ENCODE data around the gene NME1. TPM values are rescaled to one million over a fixed set of nuclear protein-coding genes. Genes with fewer than 3 reads are reported as not detected.

The NME1 gene
- total RNA-seq, 2 donors from 2014 or later, result 17.5 to 27.2 TPM

GRCh38 chr17:51149163-51149562 lies 4.2 kb upstream of the NME1 start:
- Histone ChIP-seq H3K36me3 (replicated peaks in 1 of 2; ENCODE audit: insufficient read depth in 1 of 2, low read depth in 2 of 2) (no peaks in the 10 kb centered on the region), H3K27ac (no peak overlapping the region), H3K9me3 (no peaks in the 10 kb centered on the region), H3K4me1 (peaks cover 12% of the 10 kb centered on the region), H3K4me3 (no peak overlapping the region), H3K27me3 (no peaks in the 10 kb centered on the region)
- intact Hi-C loops (cut with DNase I), result no loop called here
- DNase-seq, result no peak
- no peak for TF ChIP-seq CTCF (IDR thresholded peaks at IDR 0.05)
- TF ChIP-seq POLR2A (IDR thresholded peaks at IDR 0.05), result no peak
- 86 to 95% methylated on average over 2 of the region's 2 CpGs for WGBS, 2 donors
- ATAC-seq, result no peak

GRCh38 chr17:51150932-51151331 lies 2.4 kb upstream of the NME1 start:
- no peaks in the 10 kb centered on the region for H3K9me3 ChIP-seq
- intact Hi-C loops (cut with DNase I), result loop anchor here (10.0 kb wide), 1 partner anchor 146 kb away; no protein-coding TSS in a partner anchor
- peaks cover 21% of the 10 kb centered on the region for H3K4me1 ChIP-seq
- ATAC-seq (no peak), DNase-seq (no peak)
- H3K27ac ChIP-seq, result no peak overlapping the region
- 80 to 87% methylated on average over 5 of the region's 5 CpGs for WGBS, 2 donors
- H3K27me3 ChIP-seq, result no peaks in the 10 kb centered on the region
- no peak overlapping the region for H3K4me3 ChIP-seq
- TF ChIP-seq POLR2A (IDR thresholded peaks at IDR 0.05), result no peak
- no peak for TF ChIP-seq CTCF (IDR thresholded peaks at IDR 0.05)
- H3K36me3 ChIP-seq (replicated peaks in 1 of 2; ENCODE audit: insufficient read depth in 1 of 2, low read depth in 2 of 2), result no peaks in the 10 kb centered on the region

GRCh38 chr17:51152766-51153209 lies 571 bp upstream of the NME1 start:
- Histone ChIP-seq H3K4me1 (peaks cover 21% of the 10 kb centered on the region), H3K4me3 (no peak overlapping the region), H3K36me3 (replicated peaks in 1 of 2; ENCODE audit: insufficient read depth in 1 of 2, low read depth in 2 of 2) (no peaks in the 10 kb centered on the region), H3K27ac (peak overlapping the region; percentile 77 to 86 (median 82)), H3K27me3 (no peaks in the 10 kb centered on the region), H3K9me3 (no peaks in the 10 kb centered on the region)
- WGBS, 2 donors, result 7 to 12% methylated on average over 8 of the region's 8 CpGs
- DNase-seq, result peak in 2 of 4 donors; percentile 10
- TF ChIP-seq POLR2A (IDR thresholded peaks at IDR 0.05) (no peak), CTCF (IDR thresholded peaks at IDR 0.05) (no peak)
- peak; percentile 39 for ATAC-seq
- intact Hi-C loops (cut with DNase I), result loop anchor here (10.0 kb wide), 1 partner anchor 148 kb away; no protein-coding TSS in a partner anchor

- 12 to 13% methylated on average over 6 of the region's 6 CpGs for WGBS, 2 donors
- H3K36me3 ChIP-seq (replicated peaks in 1 of 2; ENCODE audit: insufficient read depth in 1 of 2, low read depth in 2 of 2), result no peaks in the 10 kb centered on the region
- H3K27me3 ChIP-seq, result no peaks in the 10 kb centered on the region
- H3K4me1 ChIP-seq, result peaks cover 21% of the 10 kb centered on the region
- ATAC-seq, result no peak
- no peaks in the 10 kb centered on the region for H3K9me3 ChIP-seq
- TF ChIP-seq CTCF (IDR thresholded peaks at IDR 0.05) (no peak), POLR2A (IDR thresholded peaks at IDR 0.05) (no peak)
- peak overlapping the region in 1 of 4 donors; percentile 81 for H3K27ac ChIP-seq
- intact Hi-C loops (cut with DNase I), result loop anchor here (10.0 kb wide), 1 partner anchor 149 kb away; no protein-coding TSS in a partner anchor
- H3K4me3 ChIP-seq, result peak overlapping the region; percentile 26 to 65
- no peak for DNase-seq
Measured at GRCh38 chr17:51154176-51154575, 817 bp downstream of the NME1 start.

- Histone ChIP-seq H3K9me3 (no peaks in the 10 kb centered on the region), H3K4me3 (no peak overlapping the region), H3K36me3 (replicated peaks in 1 of 2; ENCODE audit: insufficient read depth in 1 of 2, low read depth in 2 of 2) (no peaks in the 10 kb centered on the region), H3K27me3 (no peaks in the 10 kb centered on the region), H3K4me1 (peaks cover 21% of the 10 kb centered on the region), H3K27ac (no peak overlapping the region)
- 95 to 98% methylated on average over 8 of the region's 8 CpGs for WGBS, 2 donors
- TF ChIP-seq CTCF (IDR thresholded peaks at IDR 0.05), result no peak
- no peak for TF ChIP-seq POLR2A (IDR thresholded peaks at IDR 0.05)
- no peak for DNase-seq
- ATAC-seq, result no peak
- intact Hi-C loops (cut with DNase I), result loop anchor here (10.0 kb wide), 1 partner anchor 151 kb away; no protein-coding TSS in a partner anchor
Measured at GRCh38 chr17:51155416-51155815, 2.1 kb downstream of the NME1 start.
